ENCODE measurements around the gene WNT9B.
A peak's percentile ranks its signal among the peaks of the same experiment; 100 is the strongest.

The WNT9B gene

DNA sequence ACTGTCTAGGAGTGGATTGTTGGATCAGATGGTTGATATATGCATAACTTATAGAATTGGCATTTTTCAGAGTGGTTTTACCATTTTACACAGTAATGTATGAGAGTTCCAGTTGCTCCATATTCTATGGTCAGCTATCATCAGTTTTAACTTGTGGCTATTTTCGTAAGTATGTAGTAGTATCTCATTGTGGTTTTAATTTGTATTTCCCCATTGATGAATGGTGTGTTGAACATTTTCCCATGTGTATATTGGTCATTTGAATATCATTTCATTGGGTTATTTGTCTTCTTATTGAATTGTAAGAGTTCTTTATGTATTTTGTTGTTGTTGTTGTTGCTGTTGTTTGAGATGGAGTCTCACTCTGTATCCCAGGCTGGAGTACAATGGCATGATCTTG, 6.2 kb downstream of the WNT9B start:
- DNase-seq: no peak

DNA sequence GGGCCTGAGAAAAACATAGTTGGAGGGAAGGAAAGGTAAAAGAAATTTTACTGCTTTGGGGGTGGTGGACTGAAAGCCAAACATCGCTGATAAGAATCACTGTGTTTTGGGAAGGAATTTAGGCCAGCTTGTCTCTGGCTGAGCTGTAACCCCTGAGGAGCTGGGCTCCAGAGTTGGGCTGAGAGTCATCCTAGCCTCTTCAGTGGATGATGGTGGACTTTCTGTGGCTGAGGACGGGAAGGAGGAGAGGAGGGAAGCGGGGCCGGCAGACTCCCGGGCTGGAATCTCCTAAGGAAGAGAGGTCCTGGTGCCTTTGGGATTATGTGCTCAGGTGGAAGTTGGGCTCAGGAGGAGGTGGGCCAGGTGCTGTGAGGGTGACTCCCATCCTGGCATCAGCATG, 8.6 kb downstream of the WNT9B start:
- no peak for DNase-seq

DNA sequence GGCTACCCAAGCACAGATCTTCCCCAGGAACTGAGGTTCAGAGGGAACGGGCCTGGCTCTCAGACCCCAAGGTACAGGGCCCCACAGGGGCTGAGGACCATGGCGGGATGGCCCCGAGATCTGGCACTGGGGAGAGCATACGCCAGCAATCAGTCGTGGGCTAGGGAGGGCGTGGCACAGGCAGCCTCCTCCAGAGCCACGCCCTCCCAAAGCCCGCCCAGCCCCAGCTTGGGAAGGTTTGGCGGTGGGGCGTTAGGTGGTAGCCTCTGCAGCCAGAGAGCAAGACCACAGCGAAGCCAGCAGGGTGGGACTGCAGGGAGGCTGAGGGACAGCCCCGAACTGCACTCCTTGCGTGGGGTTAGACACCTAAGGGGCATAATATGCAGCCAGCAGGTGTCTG, 11.6 kb downstream of the WNT9B start:
- no peak for DNase-seq

DNA sequence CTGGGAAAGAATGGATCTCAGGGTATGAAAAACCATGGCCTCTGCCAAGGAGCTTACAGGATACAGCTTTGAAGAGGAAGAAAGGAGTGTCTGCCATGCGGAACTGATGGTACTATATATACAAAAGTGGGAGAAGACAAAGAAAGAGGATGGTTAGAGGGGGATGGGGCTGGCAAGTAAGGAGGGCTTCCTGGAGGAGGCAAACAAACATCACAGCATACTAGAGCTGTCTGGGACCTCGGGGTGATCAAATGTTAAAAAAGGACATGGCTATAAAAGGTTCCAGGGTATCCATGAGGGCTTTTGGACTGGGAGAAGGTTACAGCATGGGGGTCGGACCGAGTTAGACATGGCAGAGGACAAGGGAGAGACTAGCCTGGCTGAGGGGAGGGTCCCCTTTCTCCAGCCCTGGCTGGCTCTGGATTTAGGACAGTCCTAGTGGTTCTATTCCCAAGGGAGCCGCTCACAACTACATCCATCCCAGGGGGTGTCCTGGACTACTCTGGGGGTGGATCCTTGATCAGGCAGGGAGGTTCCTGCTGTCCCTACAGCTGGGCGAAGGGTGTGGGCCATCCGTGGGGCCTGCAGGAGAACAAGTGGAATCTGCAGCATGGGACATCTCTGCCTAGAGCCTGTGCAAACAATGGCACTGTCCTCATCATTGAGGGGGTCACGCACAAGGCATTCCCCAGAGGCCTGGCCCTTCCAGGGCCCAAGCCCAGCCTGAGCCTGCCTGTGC, 12.2 kb downstream of the WNT9B start:
- DNase-seq: no peak

DNA sequence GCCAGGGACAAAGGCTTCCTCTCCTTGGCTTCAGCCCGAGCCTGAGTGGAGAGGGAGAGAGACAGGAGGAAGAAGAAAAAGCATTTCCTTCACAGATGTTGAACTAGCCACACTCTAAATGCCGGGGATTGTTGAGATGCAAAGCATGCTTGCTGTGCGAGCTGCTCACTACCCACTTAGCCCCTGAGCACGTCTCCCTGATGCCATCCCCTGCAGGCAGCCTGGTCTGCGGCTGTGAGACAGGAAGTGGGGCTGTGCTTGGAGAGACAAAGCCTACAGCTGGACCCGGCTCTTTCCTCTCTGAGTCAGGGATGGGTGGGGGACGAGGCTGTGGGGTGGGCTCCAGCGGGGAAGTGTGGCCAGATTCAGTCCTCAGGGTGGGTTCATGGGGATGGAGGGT, 13.7 kb downstream of the WNT9B start:
- no peak for DNase-seq

DNA sequence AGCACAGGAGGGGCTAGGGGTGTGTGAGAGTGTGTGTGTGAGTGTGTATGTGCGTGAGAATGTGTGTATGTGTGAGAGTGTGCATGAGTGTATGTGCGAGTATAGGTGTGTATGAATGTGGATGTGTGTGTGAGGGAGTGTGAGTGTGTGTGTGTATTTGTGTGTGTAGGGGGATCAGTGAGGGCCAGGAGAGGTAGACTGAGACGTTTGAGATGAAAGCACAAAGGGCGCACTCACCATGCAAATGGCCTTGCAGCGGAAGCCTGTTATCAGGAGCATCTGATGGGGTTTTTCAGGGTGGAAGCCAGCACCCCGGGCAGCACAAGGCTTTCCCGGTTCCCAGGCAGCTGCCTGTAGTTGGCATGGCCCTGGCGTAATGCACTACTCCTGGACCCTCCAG, 14.9 kb downstream of the WNT9B start:
- DNase-seq: no peak

DNA sequence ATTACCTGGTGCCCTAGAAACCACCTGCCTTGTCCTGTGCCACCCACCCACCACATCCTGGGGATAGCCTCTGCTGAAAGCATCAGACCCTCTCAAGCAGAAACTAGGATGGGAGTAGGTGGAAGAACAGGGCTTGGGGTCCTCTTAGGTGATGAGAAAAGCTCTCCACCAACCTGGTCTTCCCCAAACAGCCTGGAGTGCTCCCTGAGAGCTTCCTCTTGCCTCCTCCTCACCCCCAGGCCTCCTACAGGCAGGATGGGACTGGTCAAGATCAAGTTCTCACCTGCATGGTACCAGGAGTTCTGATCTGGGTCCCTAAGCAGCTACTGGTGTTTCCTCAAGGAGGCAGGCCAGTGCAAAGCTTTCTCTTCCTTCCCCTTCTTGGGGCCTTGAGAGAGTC, 15.4 kb downstream of the WNT9B start:
- no peak for DNase-seq

DNA sequence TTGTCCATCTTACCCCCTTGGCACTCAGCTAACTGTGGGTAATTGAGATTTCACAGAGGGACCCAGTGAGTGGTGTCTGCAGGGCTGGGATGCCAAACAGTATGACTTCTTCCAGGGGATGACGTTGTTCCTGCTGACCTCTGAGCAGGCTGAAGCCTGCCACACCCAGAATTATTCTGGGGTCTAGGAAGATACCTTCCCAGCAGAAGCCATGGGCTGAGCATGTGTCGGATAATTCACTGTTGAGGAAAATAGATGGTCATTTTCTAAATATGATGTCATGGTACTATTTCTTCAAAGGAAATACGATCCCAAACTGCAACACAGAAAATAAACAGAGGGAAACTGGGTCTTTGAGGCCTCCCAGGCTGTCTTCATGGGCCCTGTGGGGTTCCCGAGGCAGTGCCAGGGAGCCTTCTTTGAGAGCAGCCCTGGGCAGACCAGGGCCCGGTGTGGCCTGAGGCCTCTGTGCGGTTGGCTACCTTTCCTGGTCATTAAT, 17.4 kb downstream of the WNT9B start:
- DNase-seq: no peak

DNA sequence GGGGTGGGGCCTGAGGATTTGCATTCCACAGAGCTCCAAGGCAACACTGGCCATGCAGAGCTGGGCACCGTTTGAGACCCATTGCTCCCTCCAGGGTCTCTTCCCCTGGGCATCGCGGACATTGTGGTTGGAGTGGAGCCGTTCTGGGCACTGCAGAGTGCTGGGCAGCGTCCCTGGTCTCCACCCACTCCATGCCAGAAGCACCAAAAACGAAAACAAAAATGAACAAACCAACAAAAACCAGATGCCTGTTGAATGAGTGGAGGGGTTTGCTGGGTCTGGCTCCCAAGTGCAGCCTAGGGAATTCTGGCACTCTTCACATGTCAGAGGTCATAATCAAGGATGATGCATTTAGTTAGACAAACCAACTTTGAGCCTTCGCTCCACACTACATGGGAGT, 17.9 kb downstream of the WNT9B start:
- no peak for DNase-seq

DNA sequence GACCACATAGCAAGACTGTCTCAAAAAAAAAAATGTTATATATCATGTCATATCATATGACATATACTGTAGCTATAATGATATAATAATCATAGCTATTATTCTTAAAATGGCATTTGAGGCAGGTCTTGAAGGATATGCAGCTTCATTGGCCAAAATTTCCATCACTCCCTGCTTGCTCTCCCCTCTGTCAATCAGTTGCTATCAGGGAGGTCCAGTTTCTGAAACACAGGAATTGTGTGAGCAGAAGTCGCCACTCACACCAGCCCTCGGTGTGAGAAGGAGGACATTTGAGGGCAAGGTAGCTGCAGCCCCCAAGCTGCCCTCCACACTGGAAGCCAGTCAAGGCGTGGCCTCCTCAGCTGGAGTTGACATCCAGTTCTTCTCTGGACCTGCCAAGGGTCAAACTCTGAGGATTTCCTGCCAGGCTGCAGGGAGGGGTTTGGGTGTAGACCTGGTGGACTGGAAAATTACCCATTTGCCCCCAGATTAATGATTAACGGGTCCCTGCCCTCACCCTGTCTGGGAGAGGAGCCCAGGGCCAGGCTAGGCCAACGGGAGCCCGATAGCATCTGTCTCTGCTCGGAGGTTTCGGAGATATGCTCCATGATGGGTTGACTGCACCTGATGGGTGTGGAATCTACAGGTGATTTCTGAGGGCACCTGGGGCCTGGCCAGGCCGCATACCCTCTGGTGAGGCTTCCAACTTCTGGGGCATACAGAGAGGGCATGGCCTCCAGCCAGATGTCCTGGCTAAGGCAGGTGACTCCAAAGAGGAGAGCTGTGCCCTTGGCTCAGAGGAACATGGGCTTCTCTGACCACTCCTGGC, 18.8 kb downstream of the WNT9B start:
- no peak for DNase-seq

DNA sequence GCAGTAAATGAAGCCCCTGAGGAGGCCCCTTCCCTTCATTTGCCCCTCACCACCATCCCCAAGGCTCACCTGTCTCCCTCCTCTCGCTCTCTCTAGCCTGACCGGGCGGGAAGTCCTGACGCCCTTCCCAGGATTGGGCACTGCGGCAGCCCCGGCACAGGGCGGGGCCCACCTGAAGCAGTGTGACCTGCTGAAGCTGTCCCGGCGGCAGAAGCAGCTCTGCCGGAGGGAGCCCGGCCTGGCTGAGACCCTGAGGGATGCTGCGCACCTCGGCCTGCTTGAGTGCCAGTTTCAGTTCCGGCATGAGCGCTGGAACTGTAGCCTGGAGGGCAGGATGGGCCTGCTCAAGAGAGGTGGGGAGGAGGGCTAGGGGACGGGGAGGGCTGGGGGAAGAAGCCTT, 21.0 kb downstream of the WNT9B start:
- no peak for DNase-seq

DNA sequence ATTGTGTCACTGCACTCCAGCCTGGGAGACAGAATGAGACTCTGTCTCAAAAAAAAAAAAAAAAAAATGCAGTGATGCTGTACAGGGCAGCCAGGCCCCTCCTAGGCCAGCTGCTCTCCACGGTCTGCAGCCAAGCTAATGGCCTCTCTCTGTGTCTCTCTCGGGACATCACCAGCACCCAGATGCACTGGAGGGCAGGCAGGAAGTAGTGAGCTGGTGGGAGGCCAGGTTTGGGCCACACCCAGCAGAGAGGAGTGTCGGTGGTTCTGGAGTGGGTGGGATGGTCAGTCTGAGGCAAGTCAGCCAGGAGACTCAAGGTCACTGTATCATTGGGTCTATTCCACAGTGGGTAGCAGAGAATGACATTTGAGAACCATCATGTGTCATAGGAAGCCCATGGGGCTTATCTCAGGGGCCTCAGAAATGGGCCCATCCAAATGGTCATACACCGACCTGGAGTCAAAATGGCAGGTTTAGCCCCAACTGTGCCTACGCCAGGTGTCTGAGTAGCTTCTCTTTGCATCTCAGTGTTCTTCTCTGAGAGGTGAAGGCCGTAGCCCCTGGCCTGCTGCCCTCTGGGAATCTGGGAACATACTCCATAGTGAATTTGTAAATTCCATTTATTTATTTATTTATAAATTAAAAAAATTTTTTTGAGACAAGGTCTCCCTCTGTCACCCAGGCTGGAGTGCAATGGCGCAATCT, 22.7 kb downstream of the WNT9B start:
- no peak for DNase-seq

DNA sequence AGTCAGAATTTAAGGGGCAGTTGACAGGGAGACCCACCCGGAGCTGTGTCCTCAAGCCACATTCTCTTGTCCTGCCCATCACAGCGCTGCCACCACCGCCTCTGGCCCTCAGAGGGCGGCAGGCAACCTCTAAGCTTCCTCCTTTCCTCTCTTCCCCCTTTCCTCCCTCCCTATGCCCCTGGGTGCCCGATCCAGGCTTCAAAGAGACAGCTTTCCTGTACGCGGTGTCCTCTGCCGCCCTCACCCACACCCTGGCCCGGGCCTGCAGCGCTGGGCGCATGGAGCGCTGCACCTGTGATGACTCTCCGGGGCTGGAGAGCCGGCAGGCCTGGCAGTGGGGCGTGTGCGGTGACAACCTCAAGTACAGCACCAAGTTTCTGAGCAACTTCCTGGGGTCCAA, 23.5 kb downstream of the WNT9B start:
- no peak for DNase-seq

DNA sequence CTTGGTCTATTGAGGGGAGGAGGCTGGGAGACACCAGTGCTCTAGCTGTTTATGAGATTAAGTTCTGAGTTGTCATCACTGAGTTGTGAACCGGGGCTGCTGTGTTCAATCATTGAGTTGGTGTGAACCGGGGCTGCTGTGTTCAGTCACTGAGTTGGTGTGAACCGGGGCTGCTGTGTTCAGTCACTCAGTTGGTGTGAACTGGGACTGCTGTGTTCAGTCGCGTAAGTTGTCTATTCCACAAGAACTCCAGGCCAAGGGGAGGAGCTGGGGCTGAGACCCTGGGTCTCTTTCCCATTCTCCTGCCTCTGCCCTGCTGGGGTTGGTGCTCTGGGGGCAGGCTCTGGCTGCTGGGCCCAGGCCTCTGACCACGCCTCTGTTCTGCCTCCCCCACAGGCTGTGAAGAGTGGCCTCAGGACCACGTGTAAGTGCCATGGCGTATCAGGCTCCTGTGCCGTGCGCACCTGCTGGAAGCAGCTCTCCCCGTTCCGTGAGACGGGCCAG, 24.5 kb downstream of the WNT9B start:
- no peak for DNase-seq

DNA sequence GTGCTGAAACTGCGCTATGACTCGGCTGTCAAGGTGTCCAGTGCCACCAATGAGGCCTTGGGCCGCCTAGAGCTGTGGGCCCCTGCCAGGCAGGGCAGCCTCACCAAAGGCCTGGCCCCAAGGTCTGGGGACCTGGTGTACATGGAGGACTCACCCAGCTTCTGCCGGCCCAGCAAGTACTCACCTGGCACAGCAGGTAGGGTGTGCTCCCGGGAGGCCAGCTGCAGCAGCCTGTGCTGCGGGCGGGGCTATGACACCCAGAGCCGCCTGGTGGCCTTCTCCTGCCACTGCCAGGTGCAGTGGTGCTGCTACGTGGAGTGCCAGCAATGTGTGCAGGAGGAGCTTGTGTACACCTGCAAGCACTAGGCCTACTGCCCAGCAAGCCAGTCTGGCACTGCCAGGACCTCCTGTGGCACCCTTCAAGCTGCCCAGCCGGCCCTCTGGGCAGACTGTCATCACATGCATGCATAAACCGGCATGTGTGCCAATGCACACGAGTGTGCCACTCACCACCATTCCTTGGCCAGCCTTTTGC, 25.0 kb downstream of the WNT9B start:
- DNase-seq: no peak

DNA sequence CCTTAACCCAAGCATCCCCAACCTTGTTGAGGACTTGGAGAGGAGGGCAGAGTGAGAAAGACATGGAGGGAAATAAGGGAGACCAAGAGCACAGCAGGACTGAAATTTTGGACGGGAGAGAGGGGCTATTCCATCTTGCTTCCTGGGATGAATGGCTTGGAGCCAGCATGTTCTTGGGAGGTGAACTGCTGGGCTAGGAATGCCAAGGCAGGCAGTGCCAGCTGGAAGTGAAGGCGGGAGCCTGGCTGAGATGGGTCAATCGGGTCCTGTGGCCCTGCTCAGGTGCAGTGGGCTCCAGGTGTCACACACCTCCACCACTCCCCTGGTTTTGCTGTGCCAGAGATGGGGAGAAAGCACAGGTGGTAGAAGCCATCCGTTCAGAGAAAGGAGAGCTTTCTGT, 25.5 kb downstream of the WNT9B start:
- no peak for DNase-seq

DNA sequence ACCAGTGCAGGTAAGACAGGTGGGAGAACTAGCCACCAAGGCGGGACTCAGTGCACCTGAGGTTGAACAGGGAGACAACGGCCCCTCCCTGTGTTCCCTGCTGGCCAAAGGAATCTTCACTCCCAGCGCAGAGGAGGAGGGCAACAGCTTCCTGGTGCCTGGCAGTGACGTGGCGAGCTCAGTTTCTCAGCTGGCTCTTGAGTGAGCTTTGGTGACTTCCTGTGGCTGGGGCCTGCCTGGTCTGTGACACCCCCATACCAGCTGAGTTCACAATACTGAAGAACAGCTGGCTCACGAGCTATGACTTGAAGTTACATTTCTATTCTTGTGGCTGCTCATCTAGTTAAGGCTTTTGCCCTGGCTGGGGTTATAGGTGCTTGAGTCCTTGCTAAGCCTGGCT, 26.1 kb downstream of the WNT9B start:
- DNase-seq: no peak

DNA sequence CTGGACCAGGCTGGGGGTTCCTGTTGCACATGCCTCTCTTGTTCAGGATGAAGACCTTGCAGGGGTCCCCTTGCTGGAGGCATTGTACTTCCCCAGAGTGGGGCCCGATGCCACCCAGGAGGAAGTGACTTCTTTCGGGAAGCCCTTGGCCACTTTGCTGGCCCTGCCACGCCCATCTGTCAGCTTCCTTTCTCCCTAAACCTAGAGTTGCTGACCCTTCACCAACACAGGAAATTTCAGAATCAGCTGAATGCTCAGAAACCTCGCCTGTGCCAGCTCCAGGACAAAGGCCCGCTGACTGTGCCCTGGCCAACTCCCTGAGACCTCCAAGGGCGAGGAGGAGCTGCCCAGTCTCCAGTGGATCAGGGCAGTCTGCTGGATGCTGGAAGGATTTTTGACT, 26.7 kb downstream of the WNT9B start:
- DNase-seq: peak; percentile 18

DNA sequence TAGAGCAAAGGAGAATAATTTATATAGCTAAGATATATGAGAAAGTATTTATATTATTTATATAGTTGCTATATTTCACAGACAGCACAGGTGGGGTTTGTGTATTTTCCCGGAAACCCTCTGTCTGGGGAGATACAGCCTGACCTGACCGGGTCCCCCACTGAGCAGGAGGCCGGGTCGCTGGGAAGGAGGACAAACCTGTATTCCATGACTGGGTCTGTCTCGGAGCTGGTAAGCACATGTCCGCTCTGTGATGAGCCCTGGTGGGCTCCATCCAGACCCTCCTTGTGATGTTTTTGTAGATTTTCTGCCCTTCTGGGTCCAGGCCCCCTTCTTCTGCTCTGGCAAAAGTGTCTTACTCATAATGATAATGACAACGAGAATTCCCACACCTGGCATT, 27.7 kb downstream of the WNT9B start:
- DNase-seq: no peak

DNA sequence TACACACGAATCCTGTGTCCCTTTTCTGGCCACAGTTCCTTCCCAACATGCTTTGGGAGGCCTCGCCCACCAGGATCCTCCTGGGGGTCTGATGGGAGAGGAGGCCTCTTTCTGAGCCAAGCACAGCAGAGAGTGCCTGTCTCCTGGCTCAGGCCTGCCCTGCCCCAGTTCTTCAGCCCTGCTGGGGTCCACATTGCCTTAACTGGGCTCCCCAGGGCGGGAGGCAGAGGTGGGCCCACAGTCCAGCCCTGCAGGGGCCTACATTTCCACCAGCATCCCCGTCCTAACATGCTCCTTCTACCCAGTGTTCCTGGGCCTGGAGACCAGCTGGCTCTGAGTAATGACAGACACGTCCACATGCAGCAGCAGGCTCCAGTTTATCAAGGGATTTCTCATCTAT, 29.6 kb downstream of the WNT9B start:
- no peak for DNase-seq

DNA sequence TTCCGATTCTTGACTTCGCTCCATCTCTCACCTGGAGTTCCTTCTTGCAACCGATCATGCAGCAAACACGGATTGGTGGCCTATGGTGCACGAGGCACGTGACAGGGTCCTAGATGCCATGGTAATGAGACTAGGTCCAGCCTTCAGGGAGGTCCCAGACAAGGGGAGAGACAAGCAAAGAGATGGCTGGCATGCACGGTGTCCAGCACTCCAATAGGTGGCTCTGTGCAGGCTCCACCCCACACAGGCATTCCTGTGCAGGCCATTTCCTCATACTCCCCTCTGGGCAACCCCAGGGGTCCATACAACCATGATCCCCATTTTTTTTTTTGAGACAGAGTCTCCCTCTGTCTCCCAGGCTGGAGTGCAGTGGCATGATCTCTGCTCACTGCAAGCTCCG, 31.3 kb downstream of the WNT9B start:
- DNase-seq: no peak

DNA sequence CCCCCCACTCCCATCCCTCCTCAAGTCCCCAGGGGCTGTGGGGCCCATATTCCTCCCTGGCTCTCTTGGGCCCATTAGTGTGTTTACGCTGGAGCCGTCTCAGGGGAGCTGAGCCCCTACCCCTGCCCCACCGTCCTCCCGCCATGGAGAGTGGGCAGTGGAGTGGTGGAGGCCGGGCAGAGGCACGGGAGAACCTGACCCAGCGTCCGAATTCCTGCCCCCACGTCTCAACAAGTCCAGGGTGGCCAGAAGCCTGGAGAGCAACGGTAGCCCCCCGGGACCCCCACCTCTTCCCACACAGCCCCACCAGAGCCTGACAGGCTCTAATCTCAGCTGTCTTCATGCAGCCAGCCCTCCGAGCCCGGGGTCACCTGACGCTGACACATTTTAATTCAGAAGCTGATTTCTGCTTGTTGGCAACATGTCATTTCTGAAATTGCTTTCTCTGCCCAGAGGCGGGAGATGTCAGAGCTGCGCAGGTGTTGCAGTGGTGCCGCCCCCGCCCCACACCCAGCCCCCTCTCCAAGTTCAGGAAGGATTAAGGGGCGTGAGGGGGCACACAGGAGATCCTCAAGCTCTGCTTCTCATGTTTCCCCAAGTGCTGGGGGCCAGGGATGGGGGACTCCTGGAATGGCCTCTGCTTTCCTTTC, 32.6 kb downstream of the WNT9B start:
- no peak for DNase-seq

DNA sequence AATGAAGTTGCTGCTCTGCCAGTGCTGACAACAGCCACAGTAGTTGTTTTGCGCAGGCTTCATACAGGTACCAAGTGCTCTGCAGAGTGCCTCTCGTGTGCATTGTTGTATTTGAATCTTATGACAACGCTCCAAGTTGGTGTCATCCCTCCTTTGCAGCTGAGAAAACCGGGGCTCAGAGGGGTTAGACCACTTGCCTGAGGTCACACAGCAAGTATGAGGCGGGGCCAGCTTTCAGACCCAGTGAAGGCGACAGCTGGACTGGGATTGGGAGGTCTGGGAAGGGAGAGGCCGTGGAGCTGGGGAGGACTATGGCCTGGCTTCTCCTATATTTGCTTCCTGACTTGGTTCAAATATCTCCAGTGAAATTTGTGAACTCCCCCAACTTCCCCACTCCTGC, 33.2 kb downstream of the WNT9B start:
- DNase-seq: no peak
